GM19468 (cell line): ENCODE data around the gene PPP2R2C.

Experiments
- ATAC-seq: cut with Tn5 transposase; IDR thresholded peaks from one replicate; pipeline ENCODE4 v1.9.1; 2021; ENCODE audit warnings: mild to moderate bottlenecking, moderate library complexity, moderate number of reproducible peaks; ENCODE audit not compliant: unreplicated experiment; ENCODE audit errors: extremely low read depth

Gene PPP2R2C

DNA sequence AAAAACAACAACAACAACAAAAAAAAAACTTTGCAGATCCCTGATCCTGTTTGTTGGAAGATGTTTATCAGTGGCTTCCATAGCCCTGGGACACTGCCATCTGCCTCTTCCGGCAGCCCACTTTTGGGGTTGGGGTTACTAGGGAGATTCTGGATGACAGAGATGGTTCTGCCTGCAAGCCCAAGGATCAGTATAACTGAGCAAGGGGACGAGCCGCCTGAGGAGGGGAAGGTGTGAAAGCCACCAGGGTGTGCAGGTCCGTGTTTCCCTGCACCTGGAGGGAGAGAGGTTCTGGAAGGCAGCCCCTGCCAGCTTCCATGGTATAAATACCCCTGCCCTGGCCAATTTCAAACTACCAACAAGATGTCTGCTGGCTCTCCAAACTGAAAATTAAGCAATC is 41.5 kb downstream of the PPP2R2C start:
- ATAC-seq, result no peak

DNA sequence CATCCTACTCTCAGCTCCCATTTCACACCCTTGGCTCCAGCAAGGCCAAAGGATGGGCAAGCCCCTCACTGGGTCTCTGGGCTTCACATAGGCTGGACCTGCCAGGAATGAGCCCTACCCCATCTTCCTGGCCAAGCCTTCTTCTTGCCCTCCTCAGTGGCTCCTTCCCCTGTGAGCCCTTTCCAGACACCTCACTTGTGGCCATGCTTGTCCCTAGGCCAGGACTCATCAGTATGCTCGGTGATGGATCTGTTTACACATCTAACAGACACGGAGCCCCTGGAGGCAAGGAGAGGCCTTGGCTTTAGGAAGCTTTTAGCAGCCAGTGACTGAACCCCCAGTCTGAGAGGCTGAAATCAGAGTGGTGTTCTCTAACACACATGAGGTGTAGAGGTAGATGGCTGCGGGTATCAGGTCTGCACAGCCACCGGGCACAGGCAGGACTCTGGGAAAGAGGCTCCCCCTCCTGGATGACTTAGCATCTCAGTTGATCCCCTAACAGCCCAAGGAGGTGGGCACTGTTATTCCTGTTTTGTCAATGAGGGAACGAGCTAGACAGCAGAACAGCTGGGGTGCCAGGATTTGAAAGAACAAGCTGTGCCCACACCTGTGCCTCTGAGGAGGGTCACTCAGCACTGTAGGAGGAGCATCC is 44.8 kb downstream of the PPP2R2C start:
- ATAC-seq, result no peak

DNA sequence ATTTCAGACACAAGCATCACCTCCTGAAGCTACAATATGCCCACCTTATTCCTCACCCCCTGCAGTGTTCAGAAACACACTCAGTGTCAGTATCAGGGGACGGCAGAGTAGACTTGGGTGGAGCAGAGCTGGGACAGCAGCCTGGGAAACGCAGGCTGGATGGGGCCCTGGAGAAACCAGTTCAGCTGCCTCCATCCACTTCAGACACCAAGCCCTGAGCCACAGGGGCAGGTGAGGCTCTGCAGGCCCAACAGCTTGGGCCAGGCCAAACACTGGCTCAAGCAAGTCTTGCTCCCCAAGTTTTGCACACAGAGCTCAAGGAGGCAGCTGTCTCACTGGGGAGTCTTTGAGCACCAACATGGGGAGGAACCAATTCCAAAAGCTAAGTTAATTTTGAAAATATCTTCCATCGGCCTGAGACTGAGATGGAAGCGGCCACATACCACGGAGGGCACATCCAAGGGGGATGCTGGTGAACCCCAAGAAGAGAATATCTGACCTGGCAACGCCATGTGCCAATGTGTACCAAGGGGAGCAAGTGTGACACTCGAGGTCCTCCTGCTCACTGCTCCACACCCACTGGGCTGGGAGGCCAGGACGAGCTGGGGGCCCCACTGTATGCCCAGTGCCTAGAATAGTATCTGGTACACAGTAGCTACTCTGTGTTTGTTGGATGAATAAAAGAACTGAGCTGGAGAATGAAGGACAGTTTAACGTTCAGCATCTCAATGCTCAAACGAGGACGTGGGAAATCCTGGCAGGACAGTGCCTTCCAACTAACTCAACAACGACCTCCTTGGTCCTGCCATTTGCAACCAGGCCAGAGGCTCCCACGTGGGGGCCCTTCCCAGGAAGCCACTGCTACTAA is 45.6 kb downstream of the PPP2R2C start:
- no peak for ATAC-seq

DNA sequence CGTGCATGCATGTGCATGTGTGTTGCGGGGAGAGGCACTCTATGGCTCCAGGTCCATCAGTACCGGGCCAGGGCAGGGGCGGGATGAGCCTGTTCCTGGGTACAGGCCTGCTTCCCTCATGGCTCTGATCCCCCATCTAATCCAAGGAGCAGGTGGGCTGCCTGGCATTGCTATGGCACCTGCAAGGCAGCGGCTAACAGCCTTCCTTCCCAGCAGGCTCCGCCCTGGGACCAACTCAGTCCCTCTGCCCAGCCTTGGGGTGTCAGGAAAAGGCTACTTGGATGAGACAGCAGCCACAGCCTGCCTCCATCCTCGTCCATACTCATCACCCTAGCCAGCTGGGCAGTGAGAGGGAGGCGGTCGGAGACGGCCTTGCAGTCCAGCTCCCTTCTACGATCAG is 46.5 kb downstream of the PPP2R2C start:
- ATAC-seq, result no peak

DNA sequence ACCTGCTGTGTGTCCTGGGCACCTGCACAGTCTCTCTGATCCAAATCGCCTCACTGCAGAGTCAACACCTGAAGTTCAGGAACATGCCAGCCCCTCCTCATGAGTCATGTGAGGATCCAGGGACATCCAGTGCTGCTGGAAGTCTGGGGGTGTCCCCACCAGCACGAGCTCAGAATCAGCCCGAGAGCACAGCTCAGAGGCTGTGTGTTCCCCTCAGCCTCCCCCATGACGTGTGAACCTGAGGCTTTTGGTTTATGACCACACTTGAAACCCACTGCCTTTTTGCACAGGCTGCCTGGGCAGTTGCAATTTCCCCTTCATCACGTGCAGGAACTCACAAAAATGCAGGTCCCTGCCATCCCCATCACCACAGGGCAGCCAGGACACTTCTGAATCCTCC is 47.1 kb downstream of the PPP2R2C start:
- ATAC-seq, result no peak

DNA sequence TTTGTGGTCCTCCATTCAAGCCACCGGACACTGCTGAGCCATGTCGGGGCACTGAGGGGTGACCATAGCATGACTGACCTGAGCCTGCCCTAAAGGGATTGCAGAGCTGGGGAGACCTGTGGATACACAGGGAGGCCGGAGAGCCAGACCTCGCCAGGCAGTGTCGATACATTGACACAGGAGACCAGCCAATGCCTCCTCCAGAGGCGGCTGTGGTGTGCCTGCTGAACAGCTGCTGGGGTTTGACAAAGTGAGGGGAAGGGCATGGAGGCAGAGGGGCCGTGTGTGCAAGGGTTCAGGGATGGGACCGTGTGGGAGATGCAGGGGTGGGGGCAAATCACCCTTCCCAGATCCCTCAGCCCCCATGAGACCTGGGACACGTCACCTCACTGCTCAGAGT is 48.0 kb downstream of the PPP2R2C start:
- ATAC-seq, result no peak

DNA sequence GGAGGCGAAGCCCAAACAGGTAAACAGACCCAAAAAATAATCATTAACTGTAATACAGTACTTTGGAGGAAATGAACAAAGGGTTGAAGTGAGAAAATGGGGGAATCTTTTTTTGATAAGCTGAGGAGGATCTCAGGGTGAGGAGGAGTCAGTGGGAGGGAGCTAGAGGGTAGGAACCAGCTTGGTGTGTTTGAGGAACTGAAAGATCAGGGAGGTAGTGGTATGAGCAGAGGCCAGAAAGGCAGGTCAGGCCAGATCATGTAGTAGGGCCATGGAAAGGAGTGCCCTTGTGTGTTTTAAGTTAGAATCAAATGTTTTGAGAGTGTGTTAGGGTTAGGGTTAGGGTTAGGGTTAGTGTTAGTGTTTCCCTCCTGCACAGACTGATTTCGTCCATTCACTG is 48.8 kb downstream of the PPP2R2C start:
- peak; percentile 70 for ATAC-seq

DNA sequence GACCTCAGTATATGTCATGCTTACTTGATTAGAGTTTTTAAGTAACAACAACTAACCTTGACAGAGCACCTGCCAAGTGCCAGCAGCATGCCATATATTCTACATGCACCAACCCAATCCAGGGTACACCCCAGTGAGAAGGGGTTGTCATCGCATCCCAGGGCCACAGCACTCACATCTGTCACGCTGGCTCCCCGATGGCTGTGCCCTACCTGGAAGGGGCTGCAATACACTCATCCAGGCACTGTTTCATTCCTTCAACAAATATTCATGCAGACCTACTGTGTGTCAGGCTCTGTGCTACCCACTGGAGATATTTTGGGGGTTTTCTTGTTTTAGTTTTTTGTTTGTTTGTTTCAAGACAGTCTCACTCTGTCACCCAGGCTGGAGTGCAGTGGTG is 49.5 kb downstream of the PPP2R2C start:
- ATAC-seq, result no peak

DNA sequence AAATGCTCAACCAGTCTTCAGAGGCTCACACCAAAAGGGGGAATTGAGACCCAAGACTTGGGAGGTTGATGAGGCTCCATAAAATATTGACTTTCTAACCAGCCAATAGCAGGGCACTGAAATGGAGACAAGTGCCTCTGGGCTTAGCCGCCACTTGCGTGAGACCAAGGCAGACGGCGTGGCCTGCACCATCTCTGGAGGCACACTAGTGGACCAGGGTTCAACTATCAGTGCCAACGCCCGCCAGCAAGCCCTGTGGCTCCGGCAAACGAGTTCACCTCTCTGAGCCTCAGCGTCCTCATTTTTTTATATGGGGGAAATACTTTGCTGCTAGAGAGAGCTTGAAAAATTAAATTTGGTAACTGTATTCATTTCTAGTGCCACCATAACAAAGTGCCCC is 50.3 kb downstream of the PPP2R2C start:
- no peak for ATAC-seq

DNA sequence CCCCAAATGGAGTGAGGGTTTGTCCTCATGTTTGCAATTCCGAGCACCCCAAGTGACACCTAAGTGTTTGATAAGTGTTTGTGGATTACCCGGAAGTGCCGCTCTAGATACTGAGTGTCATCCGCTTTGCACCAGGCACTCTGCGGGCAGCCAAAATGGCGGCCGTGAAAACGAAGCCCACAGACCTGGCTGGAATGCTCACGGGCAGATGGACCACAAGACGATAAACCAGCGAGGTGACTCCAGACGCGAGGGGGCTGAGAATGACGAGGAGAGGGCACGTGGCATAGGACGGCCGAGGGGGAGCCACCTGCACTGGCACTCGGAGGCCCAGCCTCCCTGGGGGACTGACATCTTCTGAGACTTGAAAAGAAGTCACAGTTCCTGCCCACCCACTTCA is 51.0 kb downstream of the PPP2R2C start:
- no peak for ATAC-seq

DNA sequence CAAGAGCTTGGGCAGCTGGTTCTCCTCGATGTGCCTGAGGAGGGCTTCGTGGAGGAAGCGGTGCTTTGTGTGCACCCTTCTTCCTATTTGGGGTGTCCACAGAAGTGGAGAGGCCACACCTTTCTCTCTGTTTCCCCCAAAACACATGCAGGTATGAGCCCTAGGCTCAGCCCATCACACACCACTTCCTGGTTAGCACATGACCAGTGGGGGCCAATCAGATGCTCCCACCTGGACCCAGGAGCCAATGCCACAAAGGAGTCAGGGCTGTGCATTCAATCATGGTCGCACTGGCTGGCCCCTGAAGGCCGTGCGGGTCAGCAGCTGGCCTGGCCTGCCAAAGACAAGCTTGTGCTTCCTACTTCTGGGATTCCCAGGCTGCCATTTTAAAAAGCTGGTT is 51.4 kb downstream of the PPP2R2C start:
- no peak for ATAC-seq

DNA sequence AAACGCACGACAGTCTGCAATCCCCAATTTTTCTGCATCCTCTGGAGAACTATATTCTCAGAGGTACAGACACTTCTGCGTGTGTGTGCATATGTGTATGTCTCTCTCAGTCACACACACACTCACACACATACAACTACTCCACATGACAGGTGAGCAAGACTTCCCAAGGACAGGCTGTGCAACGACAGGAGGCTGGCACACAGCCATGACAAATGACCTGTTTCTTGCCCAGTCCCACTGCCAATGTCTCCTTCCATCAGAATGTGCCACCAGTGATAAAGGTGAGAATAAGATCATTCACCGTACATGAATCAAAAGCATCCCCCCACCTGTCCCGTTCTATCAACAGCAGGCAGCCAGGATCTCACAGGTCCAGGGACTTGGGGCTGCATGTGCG is 52.4 kb downstream of the PPP2R2C start:
- no peak for ATAC-seq

DNA sequence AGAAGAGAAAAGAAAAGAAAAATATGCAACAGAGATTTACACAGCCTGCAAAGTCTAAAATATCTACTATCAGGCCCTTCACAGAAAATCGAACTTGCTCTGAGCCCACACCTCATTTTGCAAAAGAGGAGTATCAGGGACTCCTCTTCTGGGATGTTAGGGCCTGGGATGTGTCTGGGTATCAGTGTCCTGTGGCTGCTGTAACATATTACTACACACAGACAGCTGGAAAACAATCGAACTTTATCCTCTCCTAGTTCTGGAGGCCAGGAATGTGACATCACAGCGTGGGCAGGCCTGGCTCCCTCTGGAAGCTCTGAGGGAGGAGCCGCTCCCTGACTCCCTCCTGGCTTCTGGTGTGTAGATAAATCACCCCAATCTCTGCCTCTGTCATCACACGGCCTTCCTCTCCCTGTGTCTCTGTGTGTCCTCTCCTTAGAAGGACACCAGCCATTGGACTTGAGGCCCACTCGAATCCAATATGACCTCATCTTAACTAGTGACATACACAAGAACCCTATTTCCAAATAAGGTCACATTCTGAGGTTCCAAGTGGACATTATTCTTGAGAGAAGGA is 52.9 kb downstream of the PPP2R2C start:
- no peak for ATAC-seq

DNA sequence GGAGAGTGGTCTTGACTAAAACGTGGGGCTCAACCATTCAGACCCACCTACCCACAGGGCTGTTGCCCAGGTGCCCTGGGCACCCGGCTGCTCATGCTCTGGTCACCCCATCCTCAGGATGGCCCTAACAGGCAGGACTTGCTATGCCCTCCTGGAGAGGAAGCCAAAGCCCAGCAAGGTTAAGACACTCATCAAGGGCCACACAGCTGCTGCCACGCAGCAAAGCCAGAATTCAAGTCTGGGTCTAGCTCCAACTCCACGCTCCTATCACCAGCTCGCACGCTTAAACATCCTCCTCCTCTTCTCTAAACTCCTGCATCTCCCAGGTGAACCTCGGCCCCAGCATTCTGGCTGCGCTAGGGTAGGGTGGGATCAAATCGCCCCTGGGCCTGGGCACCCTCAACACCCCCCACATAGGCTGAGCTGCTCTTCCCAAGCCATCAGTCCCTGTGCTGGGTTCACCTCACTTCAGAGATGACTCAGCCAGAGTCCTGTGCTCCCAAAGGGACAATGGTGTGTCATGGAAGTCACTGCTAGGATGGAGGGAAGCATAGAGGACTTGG is 54.1 kb downstream of the PPP2R2C start:
- no peak for ATAC-seq

DNA sequence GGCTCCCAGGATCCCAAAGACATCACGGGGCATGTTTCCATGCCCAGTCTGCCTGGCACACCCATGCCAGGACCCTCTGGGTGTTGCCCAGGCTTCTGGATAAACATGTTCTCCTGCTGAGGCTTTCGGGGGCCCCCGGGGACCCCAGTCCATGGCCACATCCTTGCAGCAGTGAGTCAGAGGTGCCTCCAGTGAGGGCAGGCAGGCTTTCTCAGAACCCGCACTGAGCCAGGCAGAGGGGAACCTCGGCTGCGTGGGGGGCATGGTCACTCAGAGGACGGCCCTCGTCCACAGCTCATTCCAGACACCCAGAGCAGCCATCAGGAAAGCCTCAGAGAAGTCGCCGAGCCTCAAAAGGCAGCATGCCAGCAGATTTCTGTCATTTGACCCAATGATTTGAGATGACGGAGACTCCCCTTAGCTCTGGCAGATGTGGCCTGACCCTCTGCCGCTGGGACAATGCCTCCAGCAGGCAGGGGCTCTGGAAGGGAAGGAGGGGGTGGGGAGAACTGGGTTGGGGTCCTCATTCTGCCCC is 54.8 kb downstream of the PPP2R2C start:
- ATAC-seq, result no peak

DNA sequence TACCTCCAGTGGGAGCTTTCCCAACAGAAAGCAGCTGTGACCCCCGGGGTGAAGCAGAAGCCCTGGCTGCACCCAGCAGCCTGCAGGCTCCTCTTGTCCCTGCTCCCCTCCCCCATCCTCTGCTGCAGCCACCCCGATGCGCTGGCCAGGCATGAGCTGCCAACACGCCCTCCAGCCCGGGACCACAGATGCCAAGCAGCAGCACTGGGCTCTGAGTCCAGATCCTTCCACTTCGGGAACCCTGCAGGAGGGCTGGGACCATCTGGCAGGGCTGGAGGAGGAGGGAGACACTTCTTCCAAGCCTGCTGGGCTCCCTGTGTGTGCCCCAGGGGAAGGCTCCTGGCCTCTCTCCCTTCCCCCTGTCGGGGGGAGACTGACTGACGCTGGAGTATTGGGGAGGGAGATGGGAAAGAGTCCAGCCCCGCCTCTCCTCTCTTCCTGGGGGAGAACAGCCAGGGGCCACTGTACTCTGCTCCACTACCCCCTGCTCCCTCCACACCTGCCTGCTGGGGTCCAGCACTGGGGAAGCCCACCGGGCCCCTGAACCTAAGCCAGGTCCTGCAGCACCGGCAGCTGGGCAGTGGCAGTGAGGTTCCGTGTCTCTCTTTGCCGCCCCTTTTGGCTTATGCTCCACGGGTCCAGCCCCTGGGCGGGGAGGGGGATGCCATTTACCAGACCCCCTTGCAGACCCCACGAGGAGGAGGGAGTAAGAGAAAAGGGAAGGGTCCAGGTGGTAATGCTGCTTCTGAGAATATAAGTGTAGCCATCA is 55.7 kb downstream of the PPP2R2C start:
- no peak for ATAC-seq

DNA sequence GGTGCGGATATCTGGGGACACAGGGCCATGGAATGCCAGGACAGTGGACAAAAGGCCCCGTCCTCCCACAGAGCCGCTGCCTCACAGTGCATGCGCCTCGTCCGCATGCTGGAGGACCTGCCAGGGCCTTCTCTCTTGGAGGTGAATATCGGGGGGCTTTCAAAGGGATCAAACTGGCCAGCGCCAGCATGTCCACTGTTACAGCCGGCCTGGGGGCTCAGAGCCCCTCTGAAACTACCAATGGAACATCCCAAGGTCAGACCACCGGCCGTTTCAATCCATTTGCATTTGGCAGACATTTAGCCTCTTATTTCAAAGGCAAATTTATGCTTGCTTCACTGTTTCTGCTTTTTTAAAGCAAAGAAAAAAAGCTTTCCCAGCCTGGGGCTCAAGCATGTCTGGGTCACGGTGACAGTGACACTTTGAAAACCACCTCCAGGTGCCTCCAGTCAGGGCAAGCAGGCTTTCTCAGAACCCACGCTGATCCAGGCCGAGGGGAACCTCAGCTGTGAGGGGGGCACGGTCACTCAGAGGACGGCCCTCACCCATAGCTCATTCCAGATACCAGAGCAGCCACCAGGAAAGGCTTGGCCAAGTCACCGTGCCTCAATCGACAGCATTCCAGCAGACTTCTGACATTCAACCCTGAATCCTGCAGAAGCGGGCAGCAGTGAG is 57.2 kb downstream of the PPP2R2C start:
- no peak for ATAC-seq

DNA sequence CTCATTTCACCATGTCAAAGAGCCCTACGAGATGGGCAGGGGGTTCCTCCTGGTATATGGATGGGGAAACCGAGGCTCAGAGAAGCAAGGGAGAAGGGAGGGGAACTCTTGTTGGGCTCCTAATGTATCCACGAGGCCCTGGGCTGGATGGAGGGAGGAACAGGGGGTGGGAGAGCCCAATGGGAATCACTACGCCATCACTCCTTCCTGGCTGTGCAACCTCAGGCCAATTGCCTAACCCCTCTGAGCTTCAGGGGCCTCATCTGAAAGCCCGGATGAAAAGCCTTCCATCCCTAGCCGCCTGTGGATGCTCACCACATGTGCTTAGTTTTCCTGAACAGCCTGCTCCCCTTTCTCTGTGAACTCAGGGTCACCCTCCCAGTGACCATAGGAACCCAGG is 57.8 kb downstream of the PPP2R2C start:
- no peak for ATAC-seq

DNA sequence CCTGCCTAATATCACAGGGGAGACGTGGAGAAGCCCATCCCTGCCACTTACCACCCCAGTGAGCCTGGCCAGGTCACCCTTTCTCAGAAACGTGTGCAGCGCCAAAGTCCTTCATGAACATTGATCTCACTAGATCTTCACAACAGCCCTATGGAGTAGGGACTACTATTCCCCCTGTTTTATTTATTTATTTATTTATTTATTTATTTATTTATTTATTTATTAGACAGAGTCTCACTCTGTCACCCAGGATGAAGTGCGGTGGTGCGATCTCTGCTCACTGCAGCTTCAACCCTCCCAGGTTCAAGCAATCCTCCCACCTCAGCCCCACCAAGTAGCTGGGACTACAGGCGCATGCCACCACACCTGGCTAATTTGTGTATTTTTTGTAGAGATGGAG is 61.8 kb downstream of the PPP2R2C start:
- ATAC-seq, result no peak

DNA sequence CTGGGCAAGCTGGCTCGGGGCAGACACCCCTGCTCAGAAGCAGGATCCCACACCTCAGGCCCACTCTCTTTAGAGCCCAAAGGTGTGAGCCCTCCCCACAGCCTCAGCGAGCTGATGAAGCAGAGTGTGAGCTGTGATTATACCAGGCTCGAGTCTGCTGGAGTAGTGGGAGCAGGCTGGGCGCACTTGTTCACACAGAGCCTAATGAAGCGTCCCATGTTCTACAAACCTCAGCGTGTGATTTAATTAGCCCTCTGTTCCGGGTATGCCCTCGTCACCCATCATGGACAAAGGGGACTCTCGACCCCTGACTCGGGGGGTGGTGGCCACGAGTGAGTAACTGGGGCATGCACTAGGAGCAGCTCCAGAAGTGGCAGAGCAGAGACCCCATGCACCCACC is 62.3 kb downstream of the PPP2R2C start:
- ATAC-seq, result no peak
